GM19328 (cell line): ENCODE results near the gene BRMS1.
"Not testable (repeated sequence)": the region's sequence is repeated elsewhere in the genome, so short reads cannot be mapped to it uniquely, and the experiment has no call there.

Experiments used
- ATAC-seq: cut with Tn5 transposase; IDR thresholded peaks from one replicate; pipeline ENCODE4 v1.9.1; 2021; ENCODE audit warnings: mild to moderate bottlenecking, moderate library complexity; ENCODE audit not compliant: unreplicated experiment

The BRMS1 gene

DNA sequence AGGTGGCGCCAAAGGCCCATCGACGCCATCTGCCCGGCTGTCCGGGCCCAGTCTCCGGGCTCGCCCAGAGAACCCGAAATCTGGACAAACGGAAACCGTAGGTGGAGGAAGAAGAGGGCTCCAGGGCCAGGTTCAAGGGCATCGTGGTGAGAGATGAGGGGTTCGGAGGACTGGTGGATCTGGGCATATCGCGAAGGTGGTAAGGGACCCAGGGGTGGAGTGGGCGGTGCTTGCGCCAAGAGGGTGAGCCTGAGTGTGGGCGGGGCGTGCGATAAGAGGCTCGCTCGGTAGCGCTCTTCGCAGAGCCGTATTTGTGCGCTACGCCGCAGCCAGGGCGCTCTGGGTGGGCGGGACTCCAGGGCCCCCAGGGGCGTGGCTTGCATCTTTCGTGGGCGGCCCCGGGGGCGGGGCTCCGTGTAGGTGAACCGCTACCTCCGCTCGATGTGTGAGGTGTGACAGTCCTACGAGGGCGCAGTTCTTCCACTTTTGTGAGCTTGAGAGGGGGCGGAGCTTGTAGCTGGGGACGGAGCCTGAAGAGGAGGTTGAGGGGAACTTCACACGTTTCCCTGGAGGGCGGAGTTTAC, 32.8 kb downstream of the BRMS1 start:
- ATAC-seq: peak; percentile 64

DNA sequence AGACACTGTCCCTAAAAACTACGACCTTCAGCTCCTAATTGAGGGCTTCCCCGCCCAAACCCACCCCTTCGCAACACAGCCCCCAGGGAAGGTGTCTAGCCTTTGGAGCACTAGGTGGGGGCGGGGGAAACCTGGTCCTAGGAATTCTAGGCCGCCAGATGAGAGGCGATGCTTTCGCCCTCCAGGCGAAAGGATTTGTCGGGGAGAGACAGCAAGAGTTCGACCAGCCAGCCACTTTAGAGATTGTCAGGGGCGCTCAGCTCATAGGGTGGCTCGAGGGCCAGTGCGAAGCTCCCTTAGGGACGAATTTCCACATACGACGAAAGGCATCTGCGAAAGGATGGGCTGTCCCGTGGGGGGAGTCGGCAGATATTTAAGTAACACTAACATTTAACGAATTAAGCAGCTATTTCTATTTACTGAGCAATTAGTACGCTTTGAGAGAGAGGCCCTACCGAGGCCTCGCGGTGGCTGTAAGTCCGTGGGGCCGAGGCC, 33.4 kb downstream of the BRMS1 start:
- peak; percentile 40 for ATAC-seq

DNA sequence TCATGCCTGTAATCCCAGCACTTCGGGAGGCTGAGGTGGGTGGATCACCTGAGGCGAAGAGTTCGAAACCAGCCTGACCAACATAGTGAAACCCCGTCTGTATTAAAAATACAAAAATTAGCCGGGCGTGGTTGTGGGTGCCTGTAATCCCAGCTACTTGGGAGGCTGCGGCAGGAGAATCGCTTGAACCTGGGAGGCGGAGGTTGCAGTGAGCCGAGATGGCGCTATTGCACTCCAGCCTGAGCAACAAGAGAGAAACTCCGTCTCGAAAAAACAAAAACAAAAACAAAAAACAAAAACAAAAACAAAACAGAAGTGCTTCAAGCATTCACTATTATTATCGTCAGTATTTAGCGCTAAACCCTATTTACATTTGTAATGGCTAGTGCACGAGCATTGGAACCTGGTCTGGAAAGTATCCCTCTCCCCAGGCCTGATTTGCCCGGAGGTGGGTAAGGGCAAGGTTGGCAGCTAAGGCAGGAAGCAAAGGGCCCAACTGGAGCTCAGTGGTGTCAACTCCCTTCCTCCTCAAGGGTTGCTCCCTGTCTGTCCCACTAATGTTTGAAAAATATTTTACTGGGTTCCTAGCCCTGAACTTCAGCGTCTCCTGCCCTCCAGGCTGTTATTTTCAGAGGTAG, 34.0 kb downstream of the BRMS1 start:
- not testable (repeated sequence) for ATAC-seq

DNA sequence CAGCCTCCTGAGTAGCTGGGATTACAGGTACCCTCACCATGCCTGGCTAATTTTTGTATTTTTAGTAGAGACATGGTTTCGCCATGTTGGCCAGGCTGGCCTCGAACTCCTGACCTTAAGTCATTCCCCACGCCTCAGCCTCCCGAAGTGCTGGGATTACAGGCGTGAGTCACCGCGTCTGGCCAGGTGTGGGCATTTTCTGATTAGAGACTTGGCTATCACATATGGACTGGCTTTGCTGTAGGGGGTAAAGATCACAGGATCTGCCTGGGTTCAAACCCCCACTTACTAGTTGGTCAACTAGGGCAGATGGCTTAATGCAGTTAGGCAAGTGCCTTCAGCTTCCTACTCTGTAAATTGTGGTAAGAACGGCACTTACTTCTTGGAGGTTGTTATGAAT, 34.6 kb downstream of the BRMS1 start:
- ATAC-seq: no peak

DNA sequence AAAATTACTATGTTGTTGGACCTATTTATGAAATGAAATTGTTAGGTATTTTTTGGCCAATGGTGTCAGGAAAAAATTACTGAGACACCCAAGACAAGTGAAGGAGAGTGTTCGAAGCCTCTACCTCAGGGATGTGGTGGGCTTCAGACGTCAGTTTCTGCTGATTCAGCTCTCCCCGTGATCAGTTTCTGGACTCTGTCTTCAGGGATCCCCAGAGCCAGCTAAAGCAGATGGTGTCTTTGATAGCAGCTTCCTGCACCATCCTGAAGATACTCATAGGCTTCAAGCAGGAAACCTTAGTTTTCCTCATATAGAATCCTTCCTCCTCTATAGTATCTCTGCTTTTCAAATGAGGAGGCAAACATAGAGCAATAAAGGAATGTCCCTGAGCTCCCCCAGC, 35.4 kb downstream of the BRMS1 start:
- no peak for ATAC-seq

DNA sequence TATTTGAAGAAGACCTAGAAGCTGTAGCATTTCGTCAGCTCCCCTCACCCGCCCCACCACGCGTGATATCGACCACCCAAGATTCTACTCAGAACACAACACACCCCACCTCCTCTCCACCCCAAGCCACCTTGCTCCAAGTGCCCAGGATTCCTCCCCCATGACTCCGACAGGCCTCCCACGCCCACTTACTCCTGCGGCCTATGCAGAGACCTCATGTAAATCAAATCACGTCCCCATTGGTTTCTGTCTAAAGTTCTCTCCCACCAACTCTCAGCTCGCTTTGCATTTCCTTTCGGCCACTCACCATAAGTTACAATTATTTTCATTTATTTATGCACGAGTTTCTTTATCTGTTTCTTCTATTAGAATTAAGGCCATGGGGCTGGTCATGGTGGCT, 42.2 kb downstream of the BRMS1 start:
- ATAC-seq: no peak

DNA sequence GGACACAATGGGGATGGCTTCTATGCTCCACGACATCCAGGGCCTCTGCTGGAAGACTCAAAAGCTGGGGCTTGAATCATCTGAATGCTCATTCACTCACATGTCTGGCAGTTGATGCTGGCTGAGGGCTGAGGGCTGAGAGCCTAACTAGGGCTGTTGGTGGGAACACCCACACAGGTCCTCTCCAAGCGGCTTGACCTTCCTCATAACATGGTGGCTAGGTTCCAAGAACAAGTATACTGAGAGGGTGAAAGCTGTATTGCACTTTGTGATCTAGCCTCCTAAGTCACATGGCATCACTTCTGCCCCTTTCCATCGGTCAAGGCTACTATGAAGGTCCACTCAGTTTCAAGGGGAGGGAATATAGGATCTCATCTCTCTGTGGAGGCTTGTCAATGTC, 45.7 kb downstream of the BRMS1 start:
- ATAC-seq: no peak

DNA sequence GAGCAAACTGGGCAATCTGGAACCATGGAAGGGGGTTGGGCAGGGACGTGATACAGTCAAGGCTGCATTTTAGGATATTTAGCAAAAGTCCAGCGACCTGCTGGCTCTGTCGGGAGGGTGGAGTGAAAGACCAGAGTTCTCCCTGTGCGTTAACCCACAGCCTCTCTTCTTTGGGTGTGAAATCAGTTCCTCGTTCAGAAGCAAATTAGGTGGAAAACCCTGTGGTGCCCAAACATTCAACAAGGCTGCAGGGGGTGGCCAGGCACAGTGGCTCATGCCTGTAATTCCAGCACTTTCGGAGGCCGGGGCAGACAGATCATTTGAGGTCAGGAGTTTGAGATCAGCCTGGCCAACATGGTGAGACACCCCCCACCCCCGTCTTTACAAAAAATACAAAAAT, 47.3 kb downstream of the BRMS1 start:
- ATAC-seq: no peak

DNA sequence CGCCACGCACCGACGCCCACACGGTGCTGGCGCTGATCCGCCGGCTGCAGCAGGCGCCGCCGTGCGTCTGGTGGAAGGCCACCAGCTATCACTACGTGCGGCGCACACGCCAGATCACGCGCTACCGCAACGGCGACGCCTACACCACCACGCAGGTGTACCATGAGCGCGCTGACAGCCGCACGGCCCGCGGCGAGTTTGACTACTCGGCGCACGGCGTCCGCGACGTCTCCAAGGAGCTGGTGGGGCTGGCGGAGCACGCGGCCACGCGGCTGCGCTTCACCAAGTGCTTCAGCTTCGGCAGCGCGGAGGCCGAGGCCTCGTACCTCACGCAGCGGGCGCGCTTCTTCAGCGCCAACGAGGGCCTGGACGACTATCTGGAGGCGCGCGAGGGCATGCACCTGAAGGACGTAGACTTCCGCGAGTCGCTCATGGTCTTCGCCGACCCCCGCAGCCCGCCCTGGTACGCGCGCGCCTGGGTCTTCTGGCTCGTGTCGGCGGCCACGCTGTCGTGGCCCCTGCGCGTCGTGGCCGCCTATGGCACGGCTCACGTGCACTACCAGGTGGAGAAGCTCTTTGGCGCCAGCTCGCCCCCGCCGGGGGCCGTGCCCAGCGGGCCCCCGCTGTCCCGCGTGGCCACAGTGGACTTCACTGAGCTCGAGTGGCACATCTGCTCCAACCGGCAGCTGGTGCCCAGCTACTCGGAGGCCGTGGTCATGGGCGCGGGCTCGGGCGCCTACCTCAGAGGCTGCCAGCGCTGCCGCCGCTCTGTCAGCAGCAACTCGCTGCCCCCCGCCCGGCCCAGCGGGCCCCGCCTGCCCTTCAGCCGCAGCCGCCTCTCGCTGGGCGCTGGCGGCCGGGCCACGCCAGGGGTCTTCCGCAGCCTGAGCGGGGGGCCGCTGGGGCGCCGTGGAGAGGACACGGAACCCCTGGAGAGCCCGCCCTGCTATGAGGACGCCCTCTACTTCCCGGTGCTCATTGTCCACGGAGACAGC, 50.0 kb downstream of the BRMS1 start:
- ATAC-seq: no peak

DNA sequence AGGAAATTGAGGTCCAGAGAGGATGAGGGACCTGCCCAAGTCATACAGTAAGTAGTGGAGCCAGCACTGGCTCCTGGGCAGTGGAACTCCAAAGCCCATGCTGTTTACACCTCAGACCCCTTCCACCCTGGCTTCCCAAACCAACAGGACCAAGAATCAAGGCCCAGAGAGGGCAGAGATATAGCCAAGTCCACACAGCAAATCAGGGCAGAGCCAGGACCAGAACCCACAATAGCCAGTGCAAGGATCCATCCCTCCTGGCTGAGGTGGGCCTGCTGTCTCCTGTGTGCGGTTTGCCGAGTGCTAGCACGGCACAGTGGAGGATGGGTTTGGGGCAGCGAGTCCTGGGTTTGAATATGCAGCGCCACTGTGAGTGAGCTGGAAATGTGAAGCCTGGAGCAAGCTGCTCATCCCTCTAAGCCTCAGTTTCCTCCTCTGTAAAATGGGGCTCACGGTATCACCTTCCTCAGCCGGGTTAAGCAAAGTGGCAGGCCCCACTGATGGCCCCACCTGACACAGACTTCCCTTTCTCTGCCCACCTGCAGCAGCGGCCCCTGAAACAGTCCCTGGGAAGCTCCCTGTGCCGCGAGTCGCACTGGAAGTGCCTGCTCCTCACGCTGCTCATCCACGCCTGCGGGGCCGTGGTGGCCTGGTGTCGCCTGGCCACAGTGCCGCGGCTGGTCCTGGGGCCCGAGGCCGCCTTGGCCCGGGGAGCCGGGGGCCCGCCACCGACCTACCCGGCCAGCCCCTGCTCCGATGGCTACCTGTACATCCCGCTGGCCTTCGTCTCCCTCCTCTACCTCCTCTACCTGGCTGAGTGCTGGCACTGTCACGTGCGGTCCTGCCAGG, 50.9 kb downstream of the BRMS1 start:
- no peak for ATAC-seq

DNA sequence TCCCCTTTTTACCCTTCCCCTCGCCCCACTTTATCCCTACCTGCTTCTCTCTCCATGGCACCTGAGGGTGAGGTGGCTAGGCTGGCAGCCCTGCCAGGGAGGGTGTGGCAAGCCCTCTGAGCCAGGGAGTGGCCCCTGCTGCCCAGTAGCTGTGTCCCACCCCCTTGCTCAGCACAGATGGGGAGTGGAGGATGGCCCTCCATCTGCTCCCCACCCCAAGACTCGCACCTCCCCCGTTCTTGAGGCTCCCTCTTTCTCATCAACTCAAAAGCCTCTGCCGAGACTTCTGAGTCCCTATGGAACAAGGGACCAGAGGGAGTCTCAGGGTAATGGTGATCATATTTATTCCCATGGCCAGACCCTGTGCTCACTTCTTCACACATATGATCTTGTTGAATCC, 51.6 kb downstream of the BRMS1 start:
- no peak for ATAC-seq

DNA sequence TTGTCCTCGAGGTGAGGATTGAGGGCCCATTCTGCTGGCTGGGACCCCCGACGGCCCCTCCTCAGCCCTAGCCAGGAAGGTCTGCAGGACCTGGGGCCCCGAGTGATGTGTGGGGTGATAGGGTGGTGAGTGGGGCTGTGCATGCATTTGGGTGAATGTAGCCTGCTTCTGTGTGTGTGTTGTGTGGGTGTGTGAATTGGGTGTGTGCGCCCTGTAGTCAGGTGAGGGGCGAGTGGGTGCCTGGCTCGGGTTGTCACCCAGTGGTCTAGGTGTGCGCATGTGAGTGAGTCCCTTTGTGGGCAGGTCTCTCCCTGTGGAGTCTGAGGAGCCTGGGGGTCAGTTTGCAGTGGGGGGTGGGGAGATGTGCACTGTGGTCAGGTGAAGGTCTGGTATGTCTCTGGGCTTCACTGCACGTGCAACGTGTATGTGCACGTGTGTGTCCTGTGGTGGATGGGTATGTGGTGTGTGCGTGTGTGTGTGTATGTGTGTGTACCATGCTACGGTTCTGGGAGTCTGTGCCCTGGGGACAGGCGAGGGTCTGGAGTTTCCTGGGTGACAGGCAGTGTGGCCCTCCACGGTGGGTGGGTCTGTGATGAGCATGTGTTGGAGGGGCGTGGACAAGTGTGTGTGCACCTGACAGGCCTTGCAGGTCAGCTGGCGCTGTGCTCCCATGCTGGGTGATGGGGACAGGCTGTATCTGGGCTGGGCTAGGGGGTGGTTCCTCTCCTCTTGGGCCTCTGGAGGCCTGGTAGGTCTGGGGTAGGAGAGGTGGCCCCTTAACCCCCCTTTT, 52.2 kb downstream of the BRMS1 start:
- no peak for ATAC-seq

DNA sequence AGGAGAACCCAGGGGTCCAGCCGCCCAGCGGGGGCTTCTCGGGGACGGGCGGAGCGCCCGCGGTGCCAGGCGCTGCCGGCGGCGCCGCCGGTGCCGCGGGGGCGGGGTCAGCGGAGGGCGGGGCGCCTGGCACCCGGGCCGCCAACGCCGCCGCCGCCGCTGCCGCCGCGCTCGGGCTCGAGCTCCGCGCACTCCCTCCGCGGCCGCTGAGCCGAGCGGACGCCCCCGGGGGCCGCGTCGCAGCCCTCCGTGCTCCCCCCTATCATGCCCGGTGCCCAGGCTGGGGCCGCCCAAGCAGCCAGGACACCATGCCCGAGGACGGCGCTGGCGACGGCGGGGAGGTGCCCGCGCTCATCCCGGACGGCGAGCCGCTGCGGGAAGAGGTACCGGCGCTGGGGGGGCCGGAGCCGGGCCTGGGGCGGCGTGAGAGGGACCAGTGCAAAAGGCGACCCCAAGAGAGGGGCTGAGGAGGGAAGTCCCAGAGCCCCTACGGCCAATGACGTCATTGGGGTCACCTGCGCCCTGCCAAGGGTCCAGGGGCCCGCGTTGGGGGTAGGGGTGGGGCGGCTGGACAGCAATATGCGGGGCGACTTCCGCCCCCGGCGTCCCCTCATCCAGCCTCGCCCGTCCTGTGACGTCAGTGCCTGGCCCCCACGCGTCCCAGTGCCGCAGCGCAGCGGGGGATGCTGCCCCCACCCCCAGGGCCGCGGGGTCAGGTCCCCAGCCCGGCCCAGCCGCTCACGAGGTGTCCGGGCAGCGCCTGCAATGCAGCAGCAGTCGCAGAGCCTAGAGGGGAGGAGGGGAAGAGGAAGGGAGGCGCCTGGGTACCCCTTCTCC, 53.0 kb downstream of the BRMS1 start, which contains the start of gene TMEM151A:
Gene TMEM151A, plus strand, starts transcription at position 189 of the 837 bp plus-strand sequence. Its CDS starts 120 bp downstream, at position 309.
- no peak for ATAC-seq

DNA sequence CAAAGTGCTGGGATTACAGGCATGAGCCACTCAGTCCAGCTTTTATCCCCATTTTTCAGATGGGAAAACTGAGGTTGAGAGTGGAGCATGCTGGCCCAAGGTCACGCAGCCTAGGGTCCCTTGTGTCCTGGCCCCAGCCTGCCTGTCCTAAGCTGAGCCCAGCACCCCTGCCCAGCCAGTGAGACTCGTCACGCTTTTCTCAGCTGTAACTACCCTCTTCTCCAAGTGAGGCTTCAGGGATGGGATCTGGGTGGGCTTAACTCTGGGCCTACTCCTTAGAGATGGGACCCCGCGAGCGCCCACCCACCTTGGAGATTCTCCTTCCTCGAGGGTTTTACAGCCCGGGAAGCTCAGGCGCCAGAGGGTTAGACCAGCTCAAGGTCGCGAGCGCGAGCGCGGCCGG, 53.6 kb downstream of the BRMS1 start:
- no peak for ATAC-seq

DNA sequence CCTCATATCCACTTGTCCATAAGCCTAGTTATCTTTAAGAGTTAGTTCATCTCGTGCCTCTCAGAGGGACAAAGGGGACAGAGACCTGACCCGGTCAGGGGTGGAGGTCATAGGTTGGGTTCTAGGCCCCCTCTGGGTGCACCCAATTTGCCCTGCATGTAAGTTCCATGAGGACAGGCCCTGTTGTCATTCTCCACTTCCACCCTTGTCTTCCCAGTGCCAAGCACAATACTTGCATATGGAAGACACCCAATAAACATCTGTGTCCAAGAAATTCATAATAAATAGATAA, 54.6 kb downstream of the BRMS1 start:
- ATAC-seq: no peak

DNA sequence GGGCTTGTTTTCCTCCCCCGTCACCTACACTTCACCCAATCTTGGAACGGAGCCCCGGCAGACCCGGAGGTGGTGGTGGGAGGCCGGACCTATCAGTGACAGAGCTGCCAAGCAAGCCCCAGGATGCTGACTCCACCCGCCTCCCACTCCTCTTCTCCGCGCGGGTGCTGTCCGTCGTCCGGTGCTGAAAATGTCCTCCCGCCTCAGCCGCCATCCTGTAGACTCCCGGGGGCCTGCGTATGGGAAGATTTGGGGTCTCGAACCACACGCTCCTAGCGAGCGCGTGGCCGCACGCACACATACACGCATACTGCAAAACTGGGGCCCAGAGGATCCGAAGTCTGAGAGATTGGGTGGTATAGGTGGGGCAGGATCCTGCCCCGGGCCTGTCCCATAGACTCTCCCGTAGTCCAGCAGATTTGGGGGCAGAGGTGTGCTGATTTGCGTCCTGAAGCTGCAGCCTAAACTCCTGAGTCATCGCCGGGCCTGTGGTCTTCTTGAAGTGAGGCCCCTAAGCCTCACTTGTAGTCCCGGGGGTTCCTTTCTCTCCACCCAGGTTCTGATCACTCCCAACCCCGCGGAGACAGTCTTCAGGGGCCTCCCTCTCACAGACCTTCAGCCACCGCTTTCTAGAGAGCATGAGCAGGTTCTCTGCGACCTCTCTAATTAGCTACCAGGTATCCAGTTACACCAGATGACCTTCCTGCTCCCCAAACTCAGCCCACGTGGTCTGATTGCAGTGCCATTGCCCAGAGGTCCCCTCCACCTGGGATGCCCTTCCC, 55.2 kb downstream of the BRMS1 start:
- ATAC-seq: peak; percentile 29

DNA sequence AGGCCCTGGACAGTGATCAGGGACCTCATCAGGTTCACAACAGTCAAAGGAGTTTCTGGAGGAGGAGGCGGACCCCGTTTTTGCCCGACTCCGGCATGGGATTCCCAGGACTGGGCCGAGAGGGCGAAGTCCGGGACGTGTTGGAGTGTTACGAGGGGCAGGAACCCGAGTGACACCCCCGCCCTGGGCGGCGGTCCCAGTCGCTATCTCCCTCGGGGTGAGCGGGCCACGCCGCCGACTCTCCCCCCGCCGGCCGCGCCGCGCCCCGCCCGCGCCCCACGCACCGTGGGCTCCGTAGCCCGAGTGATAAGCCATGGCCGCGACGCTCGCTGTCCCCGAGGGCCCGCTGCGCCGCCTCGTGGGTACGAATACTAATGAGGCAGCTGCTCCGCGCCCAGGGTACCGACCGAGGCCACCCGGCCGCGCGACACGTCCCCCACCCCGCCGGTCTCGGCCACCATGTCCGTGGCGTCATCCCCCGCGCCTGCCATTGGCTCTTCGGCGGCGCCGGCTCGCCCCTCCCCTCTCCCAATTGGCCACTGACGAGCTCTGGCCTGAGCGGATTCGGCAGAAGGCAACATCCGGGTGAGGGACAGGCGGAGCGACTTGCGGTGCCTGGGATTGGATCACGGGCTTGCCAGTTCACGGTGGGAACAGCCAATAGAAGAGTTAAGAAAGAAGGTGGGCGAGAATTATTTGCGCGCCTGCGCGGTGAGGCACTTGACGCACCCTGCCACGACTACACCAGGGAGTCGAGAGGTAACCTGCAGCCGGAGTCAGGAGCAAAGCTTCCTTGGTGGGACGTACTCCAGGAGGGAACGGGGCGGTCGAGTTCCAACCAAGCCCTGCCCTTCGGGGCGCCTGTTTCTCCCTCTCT, 56.0 kb downstream of the BRMS1 start, which contains the start of gene YIF1A:
Gene YIF1A, minus strand, starts transcription at position 473 of the 877 bp plus-strand sequence. Its CDS starts 158 bp downstream, at position 315.
- ATAC-seq: peak; percentile 88
